Tibial nerve (tissue), 4 donors: ENCODE results near the gene IFNA2. TPM values are rescaled to one million over a fixed set of nuclear protein-coding genes. Genes with fewer than 3 reads are reported as not detected.
"Not testable (repeated sequence)": the region's sequence is repeated elsewhere in the genome, so short reads cannot be mapped to it uniquely, and the experiment has no call there.

Experiments used
- DNase-seq, 2 donors: peaks; one replicate each; pipeline ENCODE4 v3.0.0-alpha.2; 2019; ENCODE audit warnings: low spot score in 2 of 2
- H3K27ac ChIP-seq, 4 donors: fragments of 200-600 bp; sonication (generic) in 3 of 4; one replicate each; pipeline ENCODE4 v1.5.1; 2017 to 2019; ENCODE audit warnings: mild to moderate bottlenecking in 1 of 4
- H3K27me3 ChIP-seq, 2 donors: fragments of 200-600 bp; sonication (generic) in 1 of 2; one replicate each; pipeline versions ENCODE4 v1.5.1 to v1.6.0; 2017 to 2019
- H3K36me3 ChIP-seq, 3 donors: fragments of 200-600 bp; sonication (generic); one replicate each; pipeline ENCODE4 v1.5.1; 2018 to 2019
- H3K4me1 ChIP-seq, 4 donors: fragments of 200-600 bp; sonication (generic) in 3 of 4; one replicate each; pipeline ENCODE4 v1.5.1; 2017 to 2019
- H3K4me3 ChIP-seq, 4 donors: fragments of 200-600 bp; sonication (generic) in 3 of 4; one replicate each; pipeline ENCODE4 v1.5.1; 2017 to 2019; ENCODE audit warnings: mild to moderate bottlenecking in 1 of 4, moderate library complexity in 1 of 4
- H3K9me3 ChIP-seq, 4 donors: fragments of 200-600 bp; sonication (generic) in 3 of 4; one replicate each; pipeline ENCODE4 v1.5.1; 2017 to 2019
- EP300 ChIP-seq, 2 donors: sonication (generic); formaldehyde crosslinking; IDR thresholded peaks; one replicate each; pipeline ENCODE4 v1.6.1; 2017; ENCODE audit warnings: antibody characterized with exemption in 2 of 2, mild to moderate bottlenecking in 1 of 2
- POLR2A ChIP-seq, 2 donors: fragments of 450-650 bp; IDR thresholded peaks; one replicate each; pipeline ENCODE4 v1.6.1; 2017; ENCODE audit warnings: antibody characterized with exemption in 2 of 2, mild to moderate bottlenecking in 2 of 2, moderate library complexity in 2 of 2
- WGBS, 2 donors: methylation state at CpG; one replicate each; pipeline ENCODE4 v1.1.5; 2018; 5-methylcytosine and 5-hydroxymethylcytosine counted together
- total RNA-seq, 4 donors: library from RNA; depleted of rRNA; stranded (reverse); fragments of >200 nt; gene quantifications; one replicate each; pipeline ENCODE4 v1.1.0, GENCODE V29; 2016
- TF ChIP-seq, protein P1 (sequence below), 5 experiments: fragments of 200-600 bp in 3 of 5; fragments of 450-650 bp in 2 of 5; sonication (generic) in 3 of 5; IDR thresholded peaks; one replicate each; pipeline ENCODE4 v1.5.1; 2016 to 2019; ENCODE audit warnings: antibody characterized with exemption in 5 of 5, mild to moderate bottlenecking in 3 of 5, moderate library complexity in 2 of 5

Gene IFNA2
- total RNA-seq, 4 donors from 2014 or later, result not detected

DNA sequence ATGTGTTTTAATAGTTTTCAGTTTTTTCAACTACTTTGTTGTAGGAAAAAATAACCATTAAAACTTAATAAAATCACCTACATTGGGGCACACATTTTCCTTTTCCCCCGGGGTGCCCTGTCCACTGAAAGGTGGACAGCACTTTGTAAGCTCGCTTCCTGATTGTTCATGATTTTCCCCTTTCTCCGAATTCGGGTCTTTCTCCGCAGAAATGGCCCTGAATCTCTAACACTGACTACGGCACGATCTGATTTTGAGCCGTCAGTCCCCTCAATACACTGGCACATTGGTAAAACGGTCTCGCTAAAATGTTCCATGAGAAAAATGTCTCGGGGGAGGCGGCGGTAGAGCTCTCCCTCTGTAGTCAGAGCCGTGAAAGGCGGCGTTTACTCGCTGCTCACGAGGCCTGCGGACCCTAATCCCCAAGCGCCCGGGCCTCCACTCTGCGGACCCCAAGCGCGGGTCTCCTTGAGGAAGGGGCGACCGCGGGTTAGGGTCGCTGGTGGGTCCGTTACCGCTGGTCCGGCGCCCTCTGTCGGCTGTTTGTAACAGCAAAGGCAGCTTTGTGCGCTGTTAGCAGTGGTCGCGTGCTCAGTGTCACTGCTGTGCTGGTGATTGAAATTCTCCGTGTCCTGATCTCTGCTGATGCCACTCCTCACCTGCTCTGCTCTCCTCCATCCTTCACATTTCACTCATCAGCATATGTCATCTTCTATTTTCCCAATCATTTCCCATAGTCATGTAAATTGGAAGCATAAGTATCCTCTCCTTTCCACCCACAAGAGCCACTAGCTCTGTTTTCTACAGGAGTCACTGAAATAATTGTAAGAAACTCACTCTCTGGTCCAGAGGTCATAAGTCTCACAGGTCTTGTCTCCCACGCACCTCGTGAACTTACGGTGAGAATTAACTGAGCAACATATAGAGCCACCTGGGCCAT is 10.8 kb upstream of the IFNA2 start:
- no peaks in the 10 kb centered on the region for H3K9me3 ChIP-seq
- DNase-seq, result peak in 1 of 2 donors; percentile 51
- H3K27ac ChIP-seq, result no peak overlapping the region
- H3K36me3 ChIP-seq, result no peaks in the 10 kb centered on the region
- peaks cover 0 to 9% (median 4%) of the 10 kb centered on the region in 4 donors for H3K4me1 ChIP-seq
- peak overlapping the region; percentile 32 to 55 (median 50) for H3K4me3 ChIP-seq
- WGBS, 2 donors, result 6 to 7% methylated on average over 40 of the region's 40 CpGs
- TF ChIP-seq POLR2A (IDR thresholded peaks at IDR 0.05), result no peak
- TF ChIP-seq, protein P1, sequence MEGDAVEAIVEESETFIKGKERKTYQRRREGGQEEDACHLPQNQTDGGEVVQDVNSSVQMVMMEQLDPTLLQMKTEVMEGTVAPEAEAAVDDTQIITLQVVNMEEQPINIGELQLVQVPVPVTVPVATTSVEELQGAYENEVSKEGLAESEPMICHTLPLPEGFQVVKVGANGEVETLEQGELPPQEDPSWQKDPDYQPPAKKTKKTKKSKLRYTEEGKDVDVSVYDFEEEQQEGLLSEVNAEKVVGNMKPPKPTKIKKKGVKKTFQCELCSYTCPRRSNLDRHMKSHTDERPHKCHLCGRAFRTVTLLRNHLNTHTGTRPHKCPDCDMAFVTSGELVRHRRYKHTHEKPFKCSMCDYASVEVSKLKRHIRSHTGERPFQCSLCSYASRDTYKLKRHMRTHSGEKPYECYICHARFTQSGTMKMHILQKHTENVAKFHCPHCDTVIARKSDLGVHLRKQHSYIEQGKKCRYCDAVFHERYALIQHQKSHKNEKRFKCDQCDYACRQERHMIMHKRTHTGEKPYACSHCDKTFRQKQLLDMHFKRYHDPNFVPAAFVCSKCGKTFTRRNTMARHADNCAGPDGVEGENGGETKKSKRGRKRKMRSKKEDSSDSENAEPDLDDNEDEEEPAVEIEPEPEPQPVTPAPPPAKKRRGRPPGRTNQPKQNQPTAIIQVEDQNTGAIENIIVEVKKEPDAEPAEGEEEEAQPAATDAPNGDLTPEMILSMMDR (IDR thresholded peaks at IDR 0.05), result peak; percentile 64 to 83 (median 72)
- TF ChIP-seq EP300 (IDR thresholded peaks at IDR 0.05), result no peak
- H3K27me3 ChIP-seq, result peaks cover 0 to 77% of the 10 kb centered on the region in 2 donors

DNA sequence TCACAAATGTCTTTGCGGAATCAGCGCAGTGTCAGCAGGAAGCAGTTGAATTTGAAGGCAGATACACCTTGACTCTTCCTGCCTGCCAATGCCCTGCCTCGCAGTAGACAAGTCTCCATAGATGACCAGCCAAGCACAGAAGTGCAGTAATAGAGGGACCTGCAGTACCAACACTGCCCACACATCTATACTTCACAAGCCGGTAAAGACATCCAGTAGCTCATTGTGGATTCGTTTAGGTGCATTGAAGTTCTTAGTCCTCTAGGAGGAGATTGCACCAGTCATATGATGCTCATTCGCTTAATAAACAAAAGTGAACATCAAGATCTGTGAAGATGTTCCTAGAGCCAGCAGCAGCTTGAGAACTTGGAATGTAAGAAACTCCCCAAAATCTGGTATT is 7.1 kb upstream of the IFNA2 start:
- H3K27me3 ChIP-seq, result peaks cover 0 to 67% of the 10 kb centered on the region in 2 donors
- no peaks in the 10 kb centered on the region for H3K9me3 ChIP-seq
- H3K4me3 ChIP-seq, result no peak overlapping the region
- H3K36me3 ChIP-seq, result no peaks in the 10 kb centered on the region
- TF ChIP-seq, protein P1 (IDR thresholded peaks at IDR 0.05), result peak in 1 of 5 experiments; percentile 8
- no peak for TF ChIP-seq POLR2A (IDR thresholded peaks at IDR 0.05)
- no peak for TF ChIP-seq EP300 (IDR thresholded peaks at IDR 0.05)
- no peak for DNase-seq
- no peak overlapping the region for H3K27ac ChIP-seq
- peaks cover 0 to 9% (median 4%) of the 10 kb centered on the region in 4 donors for H3K4me1 ChIP-seq
- WGBS, 2 donors, result 77 to 86% methylated on average over 6 of the region's 6 CpGs

DNA sequence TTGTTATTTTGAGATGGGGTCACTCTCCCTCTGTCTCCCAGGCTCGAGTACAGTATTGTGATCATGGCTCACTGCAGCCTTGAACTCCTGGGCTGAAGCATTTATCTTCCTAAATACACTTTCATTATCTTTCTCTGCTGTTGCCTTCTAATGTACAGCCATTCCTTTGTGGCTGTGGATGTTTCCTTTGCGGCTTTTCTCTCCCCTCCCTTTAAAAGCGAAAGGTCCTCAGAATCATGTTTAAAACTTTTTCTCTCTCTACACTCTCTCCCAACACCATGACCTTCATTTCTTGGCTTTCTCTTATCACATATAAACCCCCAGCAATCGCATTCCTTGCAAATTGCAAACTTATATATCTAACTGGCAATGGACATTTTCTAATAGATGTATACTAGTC is 1.6 kb downstream of the IFNA2 start:
- WGBS, 2 donors, result 72 to 73% methylated on average over 4 of the region's 4 CpGs
- Histone ChIP-seq H3K9me3 (no peaks in the 10 kb centered on the region), H3K4me3 (no peak overlapping the region), H3K4me1 (peaks cover 0 to 9% (median 4%) of the 10 kb centered on the region in 4 donors), H3K36me3 (no peaks in the 10 kb centered on the region), H3K27me3 (peaks cover 0 to 30% of the 10 kb centered on the region in 2 donors), H3K27ac (no peak overlapping the region)
- TF ChIP-seq EP300 (IDR thresholded peaks at IDR 0.05), result no peak
- TF ChIP-seq POLR2A (IDR thresholded peaks at IDR 0.05), result no peak
- TF ChIP-seq, protein P1 (IDR thresholded peaks at IDR 0.05), result no peak
- DNase-seq, result no peak

DNA sequence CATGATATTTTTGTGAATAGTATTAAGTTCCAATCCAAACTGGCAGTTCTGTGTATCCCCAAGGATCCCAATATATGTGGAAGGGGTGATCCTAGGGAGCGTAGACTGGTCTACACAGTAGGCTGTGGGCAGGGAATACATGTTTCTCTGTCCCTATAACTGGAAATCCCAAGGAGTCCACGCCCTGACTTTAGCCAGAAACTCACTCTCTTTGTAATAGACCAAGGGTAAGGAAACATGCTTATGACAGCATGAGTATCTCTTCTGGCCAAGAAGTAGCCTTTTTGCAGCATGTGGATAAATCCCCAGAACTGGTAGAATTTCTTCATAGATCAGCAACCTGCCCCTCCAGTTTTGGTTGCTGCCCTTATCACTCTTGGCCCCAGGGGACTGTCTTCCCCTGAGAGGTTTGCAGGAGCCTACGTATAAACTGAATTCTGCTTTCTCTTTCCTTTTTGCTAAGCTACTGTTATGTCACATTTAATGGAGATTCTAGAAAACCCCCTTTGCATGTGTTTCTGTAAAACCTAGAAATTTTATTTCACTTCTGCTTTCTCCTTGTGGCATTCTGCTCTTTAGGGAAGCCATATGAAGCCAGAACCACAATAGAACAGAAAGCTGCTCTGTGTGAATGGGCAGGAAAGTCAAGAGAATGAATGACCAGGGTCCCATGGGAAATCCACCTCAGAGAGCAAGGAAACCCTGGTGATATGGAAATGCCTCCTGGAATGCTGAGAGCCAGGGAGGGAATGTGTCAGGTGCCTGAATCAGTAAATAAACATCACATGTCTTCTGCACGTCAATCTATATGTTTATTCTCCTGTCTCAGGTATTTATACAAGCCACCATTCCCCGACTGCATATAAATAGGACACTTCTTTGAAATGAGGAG is 3.5 kb downstream of the IFNA2 start:
- 49 to 52% methylated on average over 5 of the region's 5 CpGs for WGBS, 2 donors
- TF ChIP-seq, protein P1 (IDR thresholded peaks at IDR 0.05), result no peak
- TF ChIP-seq POLR2A (IDR thresholded peaks at IDR 0.05) (no peak), EP300 (IDR thresholded peaks at IDR 0.05) (no peak)
- H3K27me3 ChIP-seq, result peaks cover 0 to 17% of the 10 kb centered on the region in 2 donors
- H3K27ac ChIP-seq, result no peak overlapping the region
- DNase-seq, result no peak
- H3K4me1 ChIP-seq, result peaks cover 0 to 9% (median 4%) of the 10 kb centered on the region in 4 donors
- H3K36me3 ChIP-seq, result no peaks in the 10 kb centered on the region
- H3K4me3 ChIP-seq, result peak overlapping the region in 1 of 4 donors; percentile 16
- H3K9me3 ChIP-seq, result peaks cover 0 to 3% (median 0%) of the 10 kb centered on the region in 4 donors

DNA sequence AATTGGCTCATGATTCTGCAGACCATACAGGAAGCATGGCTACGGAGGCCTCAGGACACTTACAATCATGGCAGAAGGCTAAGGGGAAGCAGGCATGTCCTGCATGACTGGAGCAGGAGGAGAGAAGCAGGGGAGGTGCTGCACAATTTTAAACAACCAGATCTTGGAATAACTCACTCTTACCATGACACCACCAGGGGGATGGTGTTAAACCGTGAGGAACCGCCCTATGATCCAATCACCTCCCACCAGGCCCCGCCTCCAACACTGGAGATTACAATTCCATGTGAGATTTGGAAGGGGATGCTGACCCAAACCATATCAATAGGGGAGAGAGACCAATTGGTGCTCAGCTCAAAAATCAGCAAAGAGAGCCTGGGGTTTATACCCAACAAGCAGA is 13.7 kb downstream of the IFNA2 start:
- not testable (repeated sequence) for H3K27ac ChIP-seq, H3K27me3 ChIP-seq, H3K4me3 ChIP-seq, DNase-seq, H3K36me3 ChIP-seq, H3K4me1 ChIP-seq, H3K9me3 ChIP-seq
- WGBS, 2 donors, result 74 to 77% methylated on average over 4 of the region's 4 CpGs
